Panc1 (cell line): ENCODE measurements around the gene WAPL. TPM values are rescaled to one million over a fixed set of nuclear protein-coding genes. Genes with fewer than 3 reads are reported as not detected.

Experiments used
- ATAC-seq: fragments of 200-7000 bp; cut with Tn5 transposase; 2 replicates; pipeline ENCODE4 v1.9.1; 2020; ENCODE audit warnings: mild to moderate bottlenecking, moderate library complexity
- BruUV-seq: library from RNA; stranded (reverse); fragments of 400-500 nt; replicated peaks from 2 replicates; lab custom pipeline; 2021; lab: Mats Ljungman, UMichigan
- CTCF ChIA-PET: fragments of 300-600 bp; sonication (Branson Sonifier 250); formaldehyde crosslinking; loops from one replicate; lab custom pipeline; 2022; ENCODE audit warnings: antibody characterized with exemption; lab: Charles Lee
- POLR2A ChIA-PET: fragments of 300-600 bp; sonication (Branson Sonifier 250); formaldehyde crosslinking; loops from one replicate; lab custom pipeline; 2022; ENCODE audit warnings: antibody characterized with exemption; lab: Charles Lee
- DNase-seq: peaks from one replicate; pipeline ENCODE4 v3.0.0-alpha.2; 2010; ENCODE audit warnings: low read depth, low spot score
- H3K27ac ChIP-seq: 2 replicates; pipeline ENCODE4 v1.5.1; 2011; ENCODE audit warnings: mild to moderate bottlenecking, low read length, inconsistent platforms
- H3K27me3 ChIP-seq: fragments of 200-500 bp; sonication (Bioruptor generic); 2 replicates; pipeline ENCODE4 v1.6.0; 2014; ENCODE audit warnings: low read length, inconsistent platforms; ENCODE audit not compliant: control insufficient read depth, insufficient read depth
- H3K36me3 ChIP-seq: fragments of 200-500 bp; sonication (Bioruptor generic); 2 replicates; pipeline ENCODE4 v1.5.1; 2014; ENCODE audit warnings: inconsistent platforms, mild to moderate bottlenecking, low read length, moderate library complexity; ENCODE audit not compliant: control insufficient read depth, insufficient read depth
- H3K4me1 ChIP-seq: 2 replicates; pipeline ENCODE4 v1.5.1; 2011; ENCODE audit warnings: inconsistent platforms, mild to moderate bottlenecking, low read length, moderate library complexity; ENCODE audit not compliant: control insufficient read depth, insufficient read depth
- H3K4me3 ChIP-seq, 2 experiments: 2 replicates each; pipeline ENCODE4 v1.5.1; 2011 to 2012; ENCODE audit warnings: low read depth in 2 of 2, low read length in 2 of 2, mild to moderate bottlenecking in 2 of 2, inconsistent platforms in 1 of 2, moderate library complexity in 1 of 2
- H3K9me3 ChIP-seq: fragments of 200-500 bp; sonication (Bioruptor generic); 2 replicates; pipeline ENCODE4 v1.5.1; 2014; ENCODE audit warnings: low read depth, mild to moderate bottlenecking, inconsistent platforms, low read length, moderate library complexity; ENCODE audit not compliant: control insufficient read depth, insufficient read depth
- CTCF ChIP-seq: fragments of 450-650 bp; IDR thresholded peaks from 2 replicates; pipeline ENCODE4 v1.5.1; 2017; ENCODE audit warnings: mild to moderate bottlenecking
- POLR2AphosphoS5 ChIP-seq: IDR thresholded peaks from 2 replicates; pipeline ENCODE4 v1.6.1; 2012; ENCODE audit warnings: mild to moderate bottlenecking, low read depth, low read length, moderate library complexity
- REST ChIP-seq, 2 experiments: IDR thresholded peaks; 2 replicates each; pipeline ENCODE4 v1.6.1; 2011 to 2012; ENCODE audit warnings: low read depth in 2 of 2, control low read depth in 1 of 2, low read length in 1 of 2, mild to moderate bottlenecking in 1 of 2, moderate library complexity in 1 of 2; ENCODE audit not compliant: insufficient read depth in 1 of 2
- SIN3A ChIP-seq: IDR thresholded peaks from 2 replicates; pipeline ENCODE4 v1.6.1; 2012; ENCODE audit warnings: low read depth, mild to moderate bottlenecking, low read length, moderate library complexity, borderline replicate concordance; ENCODE audit not compliant: insufficient read depth
- TCF7L2 ChIP-seq: IDR thresholded peaks from 2 replicates; pipeline ENCODE4 v1.6.1; 2011; ENCODE audit warnings: mild to moderate bottlenecking, low read depth, low read length, inconsistent platforms
- in situ Hi-C: cut with HindIII; loops from 2 replicates; pipeline ENCODE4 v1.10.0; 2016; ENCODE audit warnings: low sequenced_read_pairs, low pct_unique_long_range_greater_than_20kb
- intact Hi-C: fragments of 100-400 bp; cut with micrococcal nuclease; formaldehyde crosslinking; loops from one replicate; pipeline ENCODE4 v1.10.0; 2022; ENCODE audit not compliant: unreplicated experiment
- total RNA-seq: library from RNA; stranded (reverse); gene quantifications from one replicate; pipeline ENCODE4 v1.2.1, GENCODE V29; 2021; ENCODE audit not compliant: unreplicated experiment

WAPL gene
- total RNA-seq, 1 experiment from 2014 or later = 56.2 TPM

GRCh38 chr10:86536294-86536861 lies 14.8 kb upstream of the WAPL start:
- Histone ChIP-seq H3K9me3 (no peaks in the 10 kb centered on the region), H3K4me3 (no peak overlapping the region), H3K27me3 (no peaks in the 10 kb centered on the region), H3K4me1 (peaks cover 5% of the 10 kb centered on the region; the same call in 1 of the 2 replicates), H3K27ac (no peak overlapping the region; the same call in 1 of the 2 replicates), H3K36me3 (no peaks in the 10 kb centered on the region)
- no peak for ATAC-seq
- ChIA-PET POLR2A (no interaction called here), CTCF (no interaction called here)
- intact Hi-C loops (no loop called here), in situ Hi-C loops (no loop called here)
- DNase-seq = no peak
- no peak for TF ChIP-seq TCF7L2
- TF ChIP-seq SIN3A = no peak
- no peak for TF ChIP-seq REST (IDR thresholded peaks at IDR 0.05; ENCODE audit: insufficient read depth in 1 of 2, low read depth in 2 of 2, low read length in 1 of 2)
- TF ChIP-seq CTCF = no peak
- no peak for TF ChIP-seq POLR2AphosphoS5
- no TSS peak for BruUV-seq

- Histone ChIP-seq H3K27ac (peak overlapping the region; percentile 78), H3K4me3 (peak overlapping the region; percentile 42 to 89), H3K36me3 (no peaks in the 10 kb centered on the region), H3K27me3 (no peaks in the 10 kb centered on the region), H3K4me1 (peaks cover 5% of the 10 kb centered on the region; the same call in 1 of the 2 replicates), H3K9me3 (no peaks in the 10 kb centered on the region)
- intact Hi-C loops (no loop called here), in situ Hi-C loops (no loop called here)
- DNase-seq = peak; percentile 20
- CTCF ChIA-PET = interaction anchor here (0.6 to 0.7 kb wide), 3 partner anchors 10 to 202 kb away, joined by 3 to 12 read pairs (median 6); no protein-coding TSS in a partner anchor
- ATAC-seq = peak; percentile 99
- POLR2A ChIA-PET = interaction anchor here (0.5 kb wide), 1 partner anchor 13 kb away, joined by 6 read pairs; no protein-coding TSS in a partner anchor
- no TSS peak for BruUV-seq
- TF ChIP-seq REST (IDR thresholded peaks at IDR 0.05; ENCODE audit: insufficient read depth in 1 of 2, low read depth in 2 of 2, low read length in 1 of 2) (no peak), TCF7L2 (no peak), CTCF (no peak), POLR2AphosphoS5 (peak; percentile 77), SIN3A (no peak)
Observed at GRCh38 chr10:86535132-86535882, 13.7 kb upstream of the WAPL start.
